ENCODE measurements around the gene INTS6.

DNA sequence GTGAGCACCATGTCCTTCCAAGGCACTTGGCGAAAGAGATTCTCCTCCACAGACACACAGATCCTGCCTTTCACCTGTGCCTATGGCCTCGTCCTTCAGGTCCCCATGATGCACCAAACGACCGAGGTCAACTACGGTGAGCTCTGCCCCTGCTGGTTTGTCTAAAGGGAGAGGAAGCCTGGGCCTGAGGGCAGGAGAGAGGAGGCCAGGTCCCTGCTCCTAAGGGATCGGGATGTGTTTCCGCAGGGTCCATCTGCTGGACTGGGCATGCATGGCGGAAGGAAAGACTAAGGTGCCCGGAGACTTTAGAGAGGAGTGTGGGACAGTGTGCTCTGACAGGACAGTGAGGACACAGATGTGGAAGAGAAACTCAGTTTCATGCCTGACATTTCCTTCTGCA, 105.7 kb downstream of the INTS6 start:
- TF ChIP-seq, protein P1, sequence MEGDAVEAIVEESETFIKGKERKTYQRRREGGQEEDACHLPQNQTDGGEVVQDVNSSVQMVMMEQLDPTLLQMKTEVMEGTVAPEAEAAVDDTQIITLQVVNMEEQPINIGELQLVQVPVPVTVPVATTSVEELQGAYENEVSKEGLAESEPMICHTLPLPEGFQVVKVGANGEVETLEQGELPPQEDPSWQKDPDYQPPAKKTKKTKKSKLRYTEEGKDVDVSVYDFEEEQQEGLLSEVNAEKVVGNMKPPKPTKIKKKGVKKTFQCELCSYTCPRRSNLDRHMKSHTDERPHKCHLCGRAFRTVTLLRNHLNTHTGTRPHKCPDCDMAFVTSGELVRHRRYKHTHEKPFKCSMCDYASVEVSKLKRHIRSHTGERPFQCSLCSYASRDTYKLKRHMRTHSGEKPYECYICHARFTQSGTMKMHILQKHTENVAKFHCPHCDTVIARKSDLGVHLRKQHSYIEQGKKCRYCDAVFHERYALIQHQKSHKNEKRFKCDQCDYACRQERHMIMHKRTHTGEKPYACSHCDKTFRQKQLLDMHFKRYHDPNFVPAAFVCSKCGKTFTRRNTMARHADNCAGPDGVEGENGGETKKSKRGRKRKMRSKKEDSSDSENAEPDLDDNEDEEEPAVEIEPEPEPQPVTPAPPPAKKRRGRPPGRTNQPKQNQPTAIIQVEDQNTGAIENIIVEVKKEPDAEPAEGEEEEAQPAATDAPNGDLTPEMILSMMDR (IDR thresholded peaks at IDR 0.05) = no peak
- TF ChIP-seq POLR2A (IDR thresholded peaks at IDR 0.05) = no peak
- no peak for TF ChIP-seq POLR2AphosphoS5 (IDR thresholded peaks at IDR 0.05)
